ENCODE results near the gene ARID3A.
A peak's percentile ranks its signal among the peaks of the same experiment; 100 is the strongest.
"Not testable (repeated sequence)": the region's sequence is repeated elsewhere in the genome, so short reads cannot be mapped to it uniquely, and the experiment has no call there.

Gene ARID3A

GRCh38 chr19:1019616-1019961 lies 93.8 kb downstream of the ARID3A start:
- peak overlapping the region; percentile 91 for H3K4me3 Mint-ChIP-seq
- H3K4me1 Mint-ChIP-seq = peaks cover 40% of the 10 kb centered on the region
- TF ChIP-seq CTCF (IDR thresholded peaks at IDR 0.05) = no peak
- H3K27me3 Mint-ChIP-seq (ENCODE audit: low read depth, poor library complexity) = no peaks in the 10 kb centered on the region
- DNase-seq = no peak
- no peak overlapping the region for H3K27ac Mint-ChIP-seq
- no peaks in the 10 kb centered on the region for H3K36me3 Mint-ChIP-seq (ENCODE audit: low read depth)
- H3K9me3 Mint-ChIP-seq = no peaks in the 10 kb centered on the region

GRCh38 chr19:1019980-1020867 lies 94.4 kb downstream of the ARID3A start:
- H3K36me3 Mint-ChIP-seq (ENCODE audit: low read depth) = no peaks in the 10 kb centered on the region
- peak overlapping the region; percentile 78 for H3K27ac Mint-ChIP-seq
- no peaks in the 10 kb centered on the region for H3K9me3 Mint-ChIP-seq
- H3K4me3 Mint-ChIP-seq = peak overlapping the region; percentile 91
- no peak for TF ChIP-seq CTCF (IDR thresholded peaks at IDR 0.05)
- H3K4me1 Mint-ChIP-seq = peaks cover 40% of the 10 kb centered on the region
- H3K27me3 Mint-ChIP-seq (ENCODE audit: low read depth, poor library complexity) = no peaks in the 10 kb centered on the region
- DNase-seq = peak; percentile 50

GRCh38 chr19:1020868-1021425 lies 95.1 kb downstream of the ARID3A start, which contains the start of gene TMEM259:
Gene TMEM259 (minus strand): TSS chr19:1021123. CDS start chr19:1020996, 127 bp downstream.
- Mint-ChIP-seq H3K36me3 (ENCODE audit: low read depth) (no peaks in the 10 kb centered on the region), H3K9me3 (no peaks in the 10 kb centered on the region), H3K4me3 (peak within 1 kb of the TSS; percentile 91), H3K27ac (peak within 1 kb of the TSS; percentile 100), H3K4me1 (peaks cover 35% of the 10 kb centered on the region), H3K27me3 (ENCODE audit: low read depth, poor library complexity) (no peaks in the 10 kb centered on the region)
- TF ChIP-seq CTCF (IDR thresholded peaks at IDR 0.05) = no peak
- peak; percentile 97 for DNase-seq

- not testable (repeated sequence) for H3K9me3 Mint-ChIP-seq; DNase-seq; H3K36me3 Mint-ChIP-seq (ENCODE audit: low read depth); H3K27ac Mint-ChIP-seq; H3K27me3 Mint-ChIP-seq (ENCODE audit: low read depth, poor library complexity); H3K4me3 Mint-ChIP-seq
- H3K4me1 Mint-ChIP-seq = peaks cover 16% of the 10 kb centered on the region
Observed at GRCh38 chr19:1023883-1024188, 98.0 kb downstream of the ARID3A start.

- H3K27me3 Mint-ChIP-seq (ENCODE audit: low read depth, poor library complexity); DNase-seq; H3K27ac Mint-ChIP-seq; H3K36me3 Mint-ChIP-seq (ENCODE audit: low read depth); H3K9me3 Mint-ChIP-seq: not testable (repeated sequence)
- peaks cover 13% of the 10 kb centered on the region for H3K4me1 Mint-ChIP-seq
- H3K4me3 Mint-ChIP-seq = peak overlapping the region; percentile 43
Observed at GRCh38 chr19:1025080-1025479, 99.2 kb downstream of the ARID3A start.
